ENCODE results near the gene ZNF425.
"Not testable (repeated sequence)": the region's sequence is repeated elsewhere in the genome, so short reads cannot be mapped to it uniquely, and the experiment has no call there.

The ZNF425 gene

DNA sequence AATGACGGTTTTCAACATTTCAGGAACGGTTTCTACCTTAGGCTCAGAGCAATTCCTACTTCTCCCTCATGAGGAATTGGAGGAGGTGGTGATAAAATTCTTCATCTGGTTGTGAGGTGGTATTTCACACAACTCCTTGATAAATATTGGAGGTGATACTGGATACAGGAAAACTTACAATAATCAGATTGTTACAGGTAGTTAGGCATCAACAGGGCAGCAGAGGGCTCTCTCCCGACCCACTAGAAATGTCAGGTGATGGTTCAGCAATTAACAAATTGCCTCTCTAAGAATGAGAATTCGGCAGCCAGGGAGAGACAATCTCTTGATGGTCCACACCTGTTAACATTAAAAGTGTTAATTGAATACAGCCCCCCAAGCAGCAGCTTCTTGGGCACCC lies 58.3 kb downstream of the ZNF425 start:
- in situ Hi-C loops (cut with MboI; ENCODE audit: low pct_unique_long_range_greater_than_20kb, low sequenced_read_pairs, unreplicated experiment), result no loop called here
- TF ChIP-seq, protein P1, sequence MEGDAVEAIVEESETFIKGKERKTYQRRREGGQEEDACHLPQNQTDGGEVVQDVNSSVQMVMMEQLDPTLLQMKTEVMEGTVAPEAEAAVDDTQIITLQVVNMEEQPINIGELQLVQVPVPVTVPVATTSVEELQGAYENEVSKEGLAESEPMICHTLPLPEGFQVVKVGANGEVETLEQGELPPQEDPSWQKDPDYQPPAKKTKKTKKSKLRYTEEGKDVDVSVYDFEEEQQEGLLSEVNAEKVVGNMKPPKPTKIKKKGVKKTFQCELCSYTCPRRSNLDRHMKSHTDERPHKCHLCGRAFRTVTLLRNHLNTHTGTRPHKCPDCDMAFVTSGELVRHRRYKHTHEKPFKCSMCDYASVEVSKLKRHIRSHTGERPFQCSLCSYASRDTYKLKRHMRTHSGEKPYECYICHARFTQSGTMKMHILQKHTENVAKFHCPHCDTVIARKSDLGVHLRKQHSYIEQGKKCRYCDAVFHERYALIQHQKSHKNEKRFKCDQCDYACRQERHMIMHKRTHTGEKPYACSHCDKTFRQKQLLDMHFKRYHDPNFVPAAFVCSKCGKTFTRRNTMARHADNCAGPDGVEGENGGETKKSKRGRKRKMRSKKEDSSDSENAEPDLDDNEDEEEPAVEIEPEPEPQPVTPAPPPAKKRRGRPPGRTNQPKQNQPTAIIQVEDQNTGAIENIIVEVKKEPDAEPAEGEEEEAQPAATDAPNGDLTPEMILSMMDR (IDR thresholded peaks at IDR 0.05; ENCODE audit: extremely low read depth, insufficient read depth, missing control alignments), result peak; percentile 24
- no peak for DNase-seq (ENCODE audit: low spot score)

DNA sequence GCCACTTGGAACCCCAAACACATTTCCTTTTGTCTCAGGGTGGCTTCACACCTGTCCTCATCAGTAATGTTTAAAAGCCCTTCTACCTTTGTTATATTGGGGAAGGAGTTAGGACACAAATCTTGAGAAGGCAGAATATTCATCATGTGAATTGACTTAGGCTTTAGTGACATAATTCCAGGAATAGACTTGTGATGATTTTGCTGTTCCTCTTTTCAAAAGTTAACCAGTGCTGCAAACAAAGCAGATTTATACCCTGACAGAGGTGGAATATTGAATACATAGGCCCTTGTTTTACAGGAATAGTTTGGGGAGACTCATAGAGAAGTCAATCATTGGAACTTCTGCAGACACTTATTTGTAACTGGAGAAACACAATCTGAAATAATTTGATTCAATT lies 62.6 kb downstream of the ZNF425 start:
- TF ChIP-seq, protein P1 (IDR thresholded peaks at IDR 0.05; ENCODE audit: extremely low read depth, insufficient read depth, missing control alignments), result no peak
- in situ Hi-C loops (cut with MboI; ENCODE audit: low pct_unique_long_range_greater_than_20kb, low sequenced_read_pairs, unreplicated experiment), result no loop called here
- DNase-seq (ENCODE audit: low spot score), result no peak

DNA sequence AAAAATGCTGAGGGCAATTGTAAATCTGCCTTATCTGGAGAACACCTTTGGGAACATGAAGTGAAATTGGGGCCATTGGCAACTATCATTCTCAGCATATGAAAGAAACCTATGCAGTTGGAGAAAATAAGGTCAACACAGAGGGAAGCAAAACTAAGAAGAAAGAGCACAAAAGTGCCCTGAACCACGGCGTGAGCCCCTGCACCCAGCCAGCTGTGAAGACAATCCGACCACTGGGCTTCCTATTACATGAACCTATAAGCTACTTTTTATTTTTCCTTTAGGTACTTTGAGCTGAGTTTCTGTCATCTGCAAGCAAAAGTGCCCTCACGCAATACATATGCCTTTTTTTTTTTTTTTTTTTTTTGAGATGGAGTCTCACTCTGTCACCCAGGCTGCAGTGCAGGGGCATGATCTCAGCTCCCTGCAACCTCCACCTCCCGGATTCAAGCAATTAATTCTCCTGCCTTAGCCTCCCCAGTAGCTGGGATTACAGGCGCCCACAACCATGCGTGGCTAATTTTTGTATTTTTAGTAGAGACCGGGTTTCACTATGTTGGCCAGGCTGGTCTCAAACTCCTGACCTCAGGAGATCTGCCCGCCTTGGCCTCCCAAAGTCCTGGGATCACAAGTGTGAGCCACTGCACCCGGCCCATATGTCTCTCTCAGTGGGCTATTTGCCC lies 63.8 kb downstream of the ZNF425 start:
- in situ Hi-C loops (cut with MboI; ENCODE audit: low pct_unique_long_range_greater_than_20kb, low sequenced_read_pairs, unreplicated experiment); DNase-seq (ENCODE audit: low spot score): not testable (repeated sequence)

DNA sequence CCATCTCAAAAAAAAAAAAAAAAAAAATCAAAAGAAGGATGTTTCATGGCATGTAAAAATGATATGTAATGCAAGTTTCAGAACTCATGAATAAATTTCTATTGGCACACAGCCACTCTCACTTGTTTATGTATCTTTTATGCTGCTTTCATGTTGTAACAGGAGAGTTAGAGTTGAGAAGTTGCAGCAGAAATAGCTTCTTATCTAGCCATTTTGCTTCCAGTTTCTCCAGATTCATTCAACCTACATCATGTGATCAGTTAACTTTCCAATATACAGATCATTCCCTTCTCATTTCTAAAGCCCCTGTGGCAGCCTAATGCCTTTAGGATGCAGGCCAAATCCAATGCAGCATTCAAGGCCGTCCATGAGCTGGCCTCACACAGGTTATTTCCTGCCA lies 66.0 kb downstream of the ZNF425 start:
- DNase-seq (ENCODE audit: low spot score), result no peak
- in situ Hi-C loops (cut with MboI; ENCODE audit: low pct_unique_long_range_greater_than_20kb, low sequenced_read_pairs, unreplicated experiment), result no loop called here
- TF ChIP-seq, protein P1 (IDR thresholded peaks at IDR 0.05; ENCODE audit: extremely low read depth, insufficient read depth, missing control alignments), result no peak

DNA sequence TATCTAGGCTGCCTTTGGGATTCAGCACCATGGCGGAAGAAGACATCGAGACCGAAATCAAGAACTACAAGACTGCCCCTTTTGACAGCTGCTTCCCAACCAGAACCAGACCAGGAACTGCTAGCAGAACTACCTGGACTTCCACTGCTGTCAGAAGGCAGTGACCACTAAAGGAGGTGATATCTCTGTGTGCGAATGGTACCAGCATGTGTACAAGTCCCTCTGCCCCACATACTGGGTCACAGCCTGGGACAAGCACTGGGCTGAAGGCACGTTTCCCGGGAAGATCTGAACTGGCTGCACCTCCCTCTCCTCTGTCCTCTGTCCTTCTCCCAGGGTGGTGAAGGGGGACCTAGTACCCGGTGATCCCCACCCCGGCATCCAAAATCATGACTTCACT lies 72.2 kb downstream of the ZNF425 start:
- in situ Hi-C loops (cut with MboI; ENCODE audit: low pct_unique_long_range_greater_than_20kb, low sequenced_read_pairs, unreplicated experiment), result no loop called here
- TF ChIP-seq, protein P1 (IDR thresholded peaks at IDR 0.05; ENCODE audit: extremely low read depth, insufficient read depth, missing control alignments), result no peak
- no peak for DNase-seq (ENCODE audit: low spot score)

DNA sequence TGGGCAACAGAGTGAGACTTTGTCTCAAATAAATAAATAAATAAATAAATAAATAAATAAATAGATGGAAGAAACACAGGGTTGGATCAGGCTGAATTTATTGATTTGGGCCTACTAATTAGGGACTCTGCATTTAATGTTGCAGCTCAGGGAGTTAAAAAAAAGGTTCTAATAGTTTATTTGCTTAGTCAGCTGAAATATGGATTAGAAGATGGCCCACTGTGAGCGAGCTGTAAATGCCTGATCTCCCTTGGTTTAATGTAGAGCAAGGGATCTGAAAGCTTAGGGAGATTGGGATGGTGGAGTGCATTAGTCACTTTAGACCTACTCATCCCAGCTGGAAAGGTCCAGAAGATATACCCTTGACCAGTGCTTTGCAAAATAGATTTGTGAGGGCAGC lies 72.7 kb downstream of the ZNF425 start:
- DNase-seq (ENCODE audit: low spot score), result no peak
- TF ChIP-seq, protein P1 (IDR thresholded peaks at IDR 0.05; ENCODE audit: extremely low read depth, insufficient read depth, missing control alignments), result no peak

More for the DNA sequence above, 72.7 kb downstream of the ZNF425 start:
- in situ Hi-C loops (cut with MboI; ENCODE audit: low pct_unique_long_range_greater_than_20kb, low sequenced_read_pairs, unreplicated experiment), result no loop called here

Measured in GM13977 (cell line).